WTC11 (cell line): ENCODE data around the gene TAS2R13.

ENCODE experiments used
- CBFB ChIP-seq: sonication (generic); formaldehyde crosslinking; IDR thresholded peaks from 2 replicates; pipeline ENCODE4 v1.8.1; 2022; ENCODE audit warnings: mild to moderate bottlenecking, low read depth, missing genetic modification reagents
- MXD4 ChIP-seq: fragments of 250-450 bp; sonication (Bioruptor Pico); IDR thresholded peaks from 2 replicates; pipeline ENCODE4 v1.8.0; 2021; ENCODE audit warnings: mild to moderate bottlenecking, moderate library complexity, borderline replicate concordance
- MYBL2 ChIP-seq: sonication (generic); formaldehyde crosslinking; IDR thresholded peaks from 2 replicates; pipeline ENCODE4 v1.8.1; 2023; ENCODE audit warnings: mild to moderate bottlenecking, moderate library complexity, missing genetic modification reagents
- SP1 ChIP-seq: sonication (generic); formaldehyde crosslinking; conservative IDR thresholded peaks from 2 replicates; pipeline ENCODE4 v1.8.1; 2022; ENCODE audit warnings: missing genetic modification reagents
- ZNF138 ChIP-seq: sonication (generic); formaldehyde crosslinking; conservative IDR thresholded peaks from 2 replicates; pipeline ENCODE4 v1.8.1; 2022; ENCODE audit warnings: mild to moderate bottlenecking, moderate library complexity, missing genetic modification reagents
- TF ChIP-seq, protein P1 (sequence below): sonication (generic); formaldehyde crosslinking; IDR thresholded peaks from 2 replicates; pipeline ENCODE4 v1.8.0; 2022; ENCODE audit warnings: mild to moderate bottlenecking, missing genetic modification reagents
- TF ChIP-seq, protein P2 (sequence below): fragments of 200-600 bp; IDR thresholded peaks from 2 replicates; pipeline ENCODE4 v1.8.0; 2022; ENCODE audit warnings: antibody characterized with exemption
- TF ChIP-seq, protein P3 (sequence below): sonication (generic); formaldehyde crosslinking; IDR thresholded peaks from 2 replicates; pipeline ENCODE4 v1.8.1; 2023; ENCODE audit warnings: mild to moderate bottlenecking, missing genetic modification reagents

DNA sequence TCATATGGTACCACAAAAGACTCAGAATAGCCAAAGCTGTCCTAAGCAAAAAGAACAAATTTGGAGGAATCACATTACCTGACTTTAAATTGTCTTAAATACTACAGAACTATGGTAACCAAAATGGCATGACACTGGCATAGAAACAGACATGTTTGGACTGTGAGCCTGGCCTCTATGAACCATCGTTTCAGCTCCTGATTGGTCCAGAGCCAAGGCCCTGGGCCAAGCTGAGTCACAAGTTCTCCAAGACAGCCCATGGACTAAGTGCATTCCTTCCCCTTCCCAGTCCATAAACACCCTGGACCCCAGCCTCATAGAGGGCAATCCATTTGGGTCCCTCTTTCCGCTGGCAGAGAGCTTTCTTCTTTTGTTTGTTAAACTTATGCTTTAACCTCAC is 48.0 kb downstream of the TAS2R13 start:
- TF ChIP-seq, protein P1, sequence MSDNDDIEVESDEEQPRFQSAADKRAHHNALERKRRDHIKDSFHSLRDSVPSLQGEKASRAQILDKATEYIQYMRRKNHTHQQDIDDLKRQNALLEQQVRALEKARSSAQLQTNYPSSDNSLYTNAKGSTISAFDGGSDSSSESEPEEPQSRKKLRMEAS, result no peak
- TF ChIP-seq MYBL2 (CRISPR knock-in tag) (no peak), MXD4 (CRISPR knock-in tag) (no peak), ZNF138 (CRISPR knock-in tag) (no peak), CBFB (no peak), SP1 (CRISPR knock-in tag) (no peak)
- TF ChIP-seq, protein P2, sequence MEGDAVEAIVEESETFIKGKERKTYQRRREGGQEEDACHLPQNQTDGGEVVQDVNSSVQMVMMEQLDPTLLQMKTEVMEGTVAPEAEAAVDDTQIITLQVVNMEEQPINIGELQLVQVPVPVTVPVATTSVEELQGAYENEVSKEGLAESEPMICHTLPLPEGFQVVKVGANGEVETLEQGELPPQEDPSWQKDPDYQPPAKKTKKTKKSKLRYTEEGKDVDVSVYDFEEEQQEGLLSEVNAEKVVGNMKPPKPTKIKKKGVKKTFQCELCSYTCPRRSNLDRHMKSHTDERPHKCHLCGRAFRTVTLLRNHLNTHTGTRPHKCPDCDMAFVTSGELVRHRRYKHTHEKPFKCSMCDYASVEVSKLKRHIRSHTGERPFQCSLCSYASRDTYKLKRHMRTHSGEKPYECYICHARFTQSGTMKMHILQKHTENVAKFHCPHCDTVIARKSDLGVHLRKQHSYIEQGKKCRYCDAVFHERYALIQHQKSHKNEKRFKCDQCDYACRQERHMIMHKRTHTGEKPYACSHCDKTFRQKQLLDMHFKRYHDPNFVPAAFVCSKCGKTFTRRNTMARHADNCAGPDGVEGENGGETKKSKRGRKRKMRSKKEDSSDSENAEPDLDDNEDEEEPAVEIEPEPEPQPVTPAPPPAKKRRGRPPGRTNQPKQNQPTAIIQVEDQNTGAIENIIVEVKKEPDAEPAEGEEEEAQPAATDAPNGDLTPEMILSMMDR, result no peak
- TF ChIP-seq, protein P3, sequence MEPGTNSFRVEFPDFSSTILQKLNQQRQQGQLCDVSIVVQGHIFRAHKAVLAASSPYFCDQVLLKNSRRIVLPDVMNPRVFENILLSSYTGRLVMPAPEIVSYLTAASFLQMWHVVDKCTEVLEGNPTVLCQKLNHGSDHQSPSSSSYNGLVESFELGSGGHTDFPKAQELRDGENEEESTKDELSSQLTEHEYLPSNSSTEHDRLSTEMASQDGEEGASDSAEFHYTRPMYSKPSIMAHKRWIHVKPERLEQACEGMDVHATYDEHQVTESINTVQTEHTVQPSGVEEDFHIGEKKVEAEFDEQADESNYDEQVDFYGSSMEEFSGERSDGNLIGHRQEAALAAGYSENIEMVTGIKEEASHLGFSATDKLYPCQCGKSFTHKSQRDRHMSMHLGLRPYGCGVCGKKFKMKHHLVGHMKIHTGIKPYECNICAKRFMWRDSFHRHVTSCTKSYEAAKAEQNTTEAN (CRISPR knock-in tag), result no peak
